ENCODE data around the gene CST9L.

CST9L gene

GRCh38 chr20:23568320-23568970 lies at the start of gene CST9L:
CST9L (minus strand) TSS chr20:23568484; CDS start chr20:23568450, 34 bp downstream.
- no peak for DNase-seq

GRCh38 chr20:23614163-23614562 lies 45.9 kb upstream of the CST9L start:
- no peak for DNase-seq

- no peak for DNase-seq
These were observed 45.4 kb upstream of the CST9L start for GRCh38 chr20:23613676-23614075.

- no peak for DNase-seq
These were observed 44.1 kb upstream of the CST9L start for GRCh38 chr20:23612396-23612795.

- no peak for DNase-seq
These were observed 41.3 kb upstream of the CST9L start for GRCh38 chr20:23609486-23610109.

- no peak for DNase-seq
These were observed 40.1 kb upstream of the CST9L start for GRCh38 chr20:23608251-23608846.

GRCh38 chr20:23607497-23608245 lies 39.4 kb upstream of the CST9L start:
- DNase-seq, result no peak

GRCh38 chr20:23606652-23607049 lies 38.4 kb upstream of the CST9L start:
- peak; percentile 7 to 41 (median 17) for DNase-seq

GRCh38 chr20:23605867-23606651 lies 37.8 kb upstream of the CST9L start, which contains the start of gene CST9:
CST9 (minus strand) TSS chr20:23605917; CDS start chr20:23605864, 53 bp downstream.
- DNase-seq, result no peak

GRCh38 chr20:23604306-23604705 lies 36.0 kb upstream of the CST9L start:
- DNase-seq, result no peak

- DNase-seq, result no peak
These were observed 35.0 kb upstream of the CST9L start for GRCh38 chr20:23603321-23603720.

GRCh38 chr20:23602699-23603098 lies 34.4 kb upstream of the CST9L start:
- no peak for DNase-seq

- DNase-seq, result no peak
These were observed 34.0 kb upstream of the CST9L start for GRCh38 chr20:23602241-23602640.

GRCh38 chr20:23601715-23602114 lies 33.4 kb upstream of the CST9L start:
- DNase-seq, result no peak

- no peak for DNase-seq
These were observed 30.2 kb upstream of the CST9L start for GRCh38 chr20:23598481-23598880.

- no peak for DNase-seq
These were observed 28.4 kb upstream of the CST9L start for GRCh38 chr20:23596579-23597250.

GRCh38 chr20:23595941-23596340 lies 27.7 kb upstream of the CST9L start:
- DNase-seq, result no peak

- no peak for DNase-seq
These were observed 20.4 kb upstream of the CST9L start for GRCh38 chr20:23588434-23589403.

GRCh38 chr20:23587631-23588030 lies 19.3 kb upstream of the CST9L start:
- DNase-seq, result no peak

- no peak for DNase-seq
These were observed 18.6 kb upstream of the CST9L start for GRCh38 chr20:23586735-23587525.
